GM19023 (cell line): ENCODE data around the gene INHBB.

Experiments
- ATAC-seq: cut with Tn5 transposase; IDR thresholded peaks from one replicate; pipeline ENCODE4 v1.9.1; 2021; ENCODE audit warnings: mild to moderate bottlenecking, moderate library complexity; ENCODE audit not compliant: unreplicated experiment

Gene INHBB

DNA sequence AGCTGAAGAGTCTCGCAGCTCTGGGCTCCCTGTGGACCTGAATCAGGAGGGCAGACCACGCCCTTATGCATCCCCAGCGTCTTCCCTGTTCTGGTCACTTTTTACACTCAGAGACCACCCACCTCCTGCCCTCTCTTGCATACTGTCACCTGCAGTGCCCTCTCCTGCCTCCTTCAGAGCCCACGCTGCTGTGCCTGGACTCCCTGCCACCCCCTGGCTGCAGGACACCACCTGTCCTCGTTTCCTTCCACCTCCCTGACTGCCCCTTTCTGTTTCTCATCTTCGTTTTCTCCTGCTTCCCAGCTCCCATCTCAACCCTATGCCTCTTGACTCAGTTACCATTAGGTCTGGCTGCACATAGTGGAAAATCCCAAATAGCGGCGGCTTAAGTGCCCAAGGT lies 9.2 kb upstream of the INHBB start:
- ATAC-seq, result no peak

DNA sequence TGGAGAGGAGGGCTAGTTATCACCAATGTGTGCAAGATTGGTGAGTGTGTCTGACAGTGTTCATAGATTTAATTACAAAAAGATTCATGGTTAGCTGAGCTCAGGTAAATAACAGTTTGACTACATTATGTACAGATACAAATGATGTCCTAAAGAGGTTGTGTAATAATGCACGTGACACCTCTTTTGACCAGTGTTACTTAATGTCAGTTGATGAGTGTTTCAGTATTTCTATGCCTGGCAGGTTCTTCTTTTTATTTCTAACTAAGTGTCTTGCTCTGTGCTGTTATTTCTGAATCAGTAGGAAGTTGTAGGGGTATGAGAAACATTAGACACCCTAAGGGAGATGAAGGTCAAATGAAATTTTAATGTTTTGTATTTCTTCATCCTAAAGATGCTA lies 7.9 kb upstream of the INHBB start:
- ATAC-seq, result no peak

- no peak for ATAC-seq
These were observed 4.0 kb upstream of the INHBB start for GRCh38 chr2:120341977-120342376.

DNA sequence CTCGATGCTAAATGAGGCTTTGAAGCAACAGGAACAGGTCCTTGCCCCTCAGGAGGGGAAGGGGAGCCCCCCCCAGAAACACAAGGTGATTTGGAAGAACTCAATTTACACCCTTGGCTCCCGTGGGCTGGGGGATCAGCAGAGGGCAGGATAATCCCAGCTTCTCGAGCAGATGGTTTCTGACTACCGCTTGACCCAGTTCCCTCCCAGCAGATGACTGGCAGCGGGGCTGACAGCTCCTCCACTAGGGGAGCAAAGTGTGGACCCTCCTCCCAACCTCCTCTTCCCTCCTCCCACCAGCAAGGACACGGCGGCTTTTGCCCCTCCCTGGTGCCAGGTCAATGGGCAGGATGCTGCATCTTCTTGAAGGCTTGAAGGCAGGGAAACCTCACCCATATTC lies 3.5 kb upstream of the INHBB start:
- ATAC-seq, result no peak

DNA sequence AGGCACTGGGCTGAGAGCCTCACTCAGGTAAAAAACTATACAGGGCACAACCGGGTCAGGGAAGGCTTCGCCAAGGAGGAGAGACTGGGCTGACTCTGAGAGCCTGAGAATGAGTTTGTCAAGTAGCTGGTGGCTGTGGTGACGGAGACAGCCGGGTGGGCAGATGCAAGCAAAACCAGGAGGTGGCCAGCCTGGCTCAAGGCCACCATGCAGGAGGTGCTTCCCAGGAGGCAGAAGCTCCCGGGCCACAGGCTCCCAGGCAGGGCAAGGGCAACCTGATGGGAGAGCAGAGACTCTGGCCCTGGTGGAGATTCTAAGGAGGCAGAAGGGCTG lies 2.9 kb upstream of the INHBB start:
- no peak for ATAC-seq

DNA sequence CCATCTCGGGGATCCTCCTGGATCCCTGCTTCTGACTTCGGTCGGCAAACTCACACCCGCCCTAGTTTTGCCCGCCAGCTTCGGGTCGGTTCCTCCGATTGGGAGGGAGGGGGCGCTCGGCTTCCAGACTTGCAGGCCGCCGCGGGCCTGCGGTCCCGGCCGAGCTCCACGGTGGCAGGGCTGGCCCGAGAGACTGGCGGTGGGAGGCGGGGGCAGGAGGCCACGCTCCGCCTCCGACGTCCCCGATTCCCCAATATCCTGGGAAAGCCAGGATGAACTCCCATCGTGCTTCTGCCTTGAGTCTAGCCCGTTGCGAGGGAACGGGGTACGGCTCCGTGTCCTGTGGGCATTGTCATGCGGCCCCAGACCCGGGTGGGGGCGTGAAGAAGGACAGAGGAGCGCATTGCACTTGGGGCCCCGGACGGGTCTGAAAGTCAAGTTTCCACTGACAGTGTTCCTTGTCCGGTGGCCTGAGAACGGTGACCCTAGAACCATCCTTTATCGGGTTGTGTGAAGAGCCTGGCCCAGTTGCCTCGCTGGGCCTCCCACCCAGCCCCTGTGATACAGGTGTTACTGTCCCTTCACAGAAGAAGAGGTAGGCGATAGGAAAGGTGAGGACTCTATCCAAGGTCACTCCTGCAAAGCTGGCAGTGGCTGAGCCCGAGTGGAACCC lies 2.4 kb upstream of the INHBB start:
- ATAC-seq, result peak; percentile 61

GRCh38 chr2:120344214-120344975 lies 1.5 kb upstream of the INHBB start:
- no peak for ATAC-seq

- no peak for ATAC-seq
These were observed 857 bp upstream of the INHBB start for GRCh38 chr2:120344976-120345581.

- no peak for ATAC-seq
These were observed 328 bp upstream of the INHBB start for GRCh38 chr2:120345608-120346007.

- ATAC-seq, result no peak
These were observed 877 bp downstream of the INHBB start for GRCh38 chr2:120346667-120347358.

DNA sequence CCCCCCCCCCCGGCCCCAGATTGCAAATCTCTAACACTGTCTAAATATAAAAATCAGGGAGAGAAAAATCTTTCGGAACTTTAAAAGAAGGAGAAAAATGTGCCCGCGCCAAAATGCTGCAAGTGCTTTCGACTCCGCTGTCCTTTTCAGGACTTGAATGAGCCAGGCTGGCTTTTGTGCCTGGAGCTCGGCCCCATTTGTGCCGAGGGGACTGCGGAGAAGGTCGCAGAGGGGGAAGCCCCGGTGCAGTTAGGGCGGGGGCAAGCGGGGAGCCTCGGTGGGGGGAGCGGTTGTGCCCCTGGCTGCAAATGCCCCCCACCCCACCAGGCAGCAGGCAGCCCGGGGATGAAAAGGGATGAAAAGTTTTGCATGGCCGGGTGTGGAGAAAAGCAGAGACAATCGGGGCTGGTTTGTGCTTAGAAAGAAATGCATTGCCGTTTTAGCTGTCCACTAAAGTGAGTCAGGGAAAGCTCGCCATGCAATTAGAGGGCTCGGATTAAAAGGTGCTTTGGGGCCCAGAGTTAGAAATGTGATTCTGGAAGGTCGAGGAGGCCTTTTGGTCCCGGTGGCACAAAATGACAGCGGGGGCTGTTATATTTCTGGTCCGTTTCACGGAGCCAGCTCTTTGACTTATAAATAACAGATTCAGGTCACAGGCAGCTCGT lies 1.6 kb downstream of the INHBB start:
- ATAC-seq, result no peak

DNA sequence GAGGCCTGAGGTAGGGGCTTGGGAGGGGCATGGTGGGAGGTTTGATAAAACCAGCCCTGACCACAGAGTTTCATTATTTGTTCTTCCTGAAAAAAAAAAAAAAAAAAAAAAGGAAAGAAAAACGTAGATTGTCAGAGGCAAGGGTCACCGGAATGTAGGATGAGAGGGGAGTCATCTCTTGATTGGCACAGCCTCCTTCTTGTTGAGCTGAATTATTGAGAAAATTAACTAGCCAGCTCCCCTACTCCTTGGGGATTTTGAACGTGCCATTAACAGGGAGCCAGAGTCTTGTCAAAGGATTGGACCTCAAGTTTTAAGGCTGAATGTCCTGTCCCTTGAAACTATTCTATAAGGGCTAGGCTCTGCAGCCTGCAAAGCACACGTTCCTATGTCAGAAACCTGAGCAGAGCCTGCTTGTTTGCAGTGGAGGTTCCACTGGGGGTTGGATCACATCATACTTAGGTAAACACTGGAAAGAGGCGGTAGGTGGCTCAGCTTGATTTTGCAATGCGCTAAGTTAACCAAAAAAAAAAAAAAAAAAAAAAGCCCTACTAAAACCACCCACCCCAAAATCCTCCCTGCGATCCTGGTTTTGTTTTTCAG lies 2.3 kb downstream of the INHBB start:
- ATAC-seq, result no peak

GRCh38 chr2:120348737-120349439 lies 3.0 kb downstream of the INHBB start:
- ATAC-seq, result no peak

DNA sequence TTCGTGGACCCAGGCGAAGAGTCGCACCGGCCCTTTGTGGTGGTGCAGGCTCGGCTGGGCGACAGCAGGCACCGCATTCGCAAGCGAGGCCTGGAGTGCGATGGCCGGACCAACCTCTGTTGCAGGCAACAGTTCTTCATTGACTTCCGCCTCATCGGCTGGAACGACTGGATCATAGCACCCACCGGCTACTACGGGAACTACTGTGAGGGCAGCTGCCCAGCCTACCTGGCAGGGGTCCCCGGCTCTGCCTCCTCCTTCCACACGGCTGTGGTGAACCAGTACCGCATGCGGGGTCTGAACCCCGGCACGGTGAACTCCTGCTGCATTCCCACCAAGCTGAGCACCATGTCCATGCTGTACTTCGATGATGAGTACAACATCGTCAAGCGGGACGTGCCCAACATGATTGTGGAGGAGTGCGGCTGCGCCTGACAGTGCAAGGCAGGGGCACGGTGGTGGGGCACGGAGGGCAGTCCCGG lies 3.5 kb downstream of the INHBB start:
- no peak for ATAC-seq

- ATAC-seq, result no peak
These were observed 4.1 kb downstream of the INHBB start for GRCh38 chr2:120350080-120350479.

DNA sequence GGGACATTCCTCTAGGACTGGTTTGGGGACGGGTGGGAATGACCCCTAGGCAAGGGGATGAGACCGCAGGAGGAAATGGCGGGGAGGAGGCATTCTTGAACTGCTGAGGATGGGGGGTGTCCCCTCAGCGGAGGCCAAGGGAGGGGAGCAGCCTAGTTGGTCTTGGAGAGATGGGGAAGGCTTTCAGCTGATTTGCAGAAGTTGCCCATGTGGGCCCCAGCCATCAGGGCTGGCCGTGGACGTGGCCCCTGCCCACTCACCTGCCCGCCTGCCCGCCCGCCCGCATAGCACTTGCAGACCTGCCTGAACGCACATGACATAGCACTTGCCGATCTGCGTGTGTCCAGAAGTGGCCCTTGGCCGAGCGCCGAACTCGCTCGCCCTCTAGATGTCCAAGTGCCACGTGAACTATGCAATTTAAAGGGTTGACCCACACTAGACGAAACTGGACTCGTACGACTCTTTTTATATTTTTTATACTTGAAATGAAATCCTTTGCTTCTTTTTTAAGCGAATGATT lies 4.9 kb downstream of the INHBB start:
- ATAC-seq, result no peak

GRCh38 chr2:120352696-120353590 lies 7.0 kb downstream of the INHBB start:
- no peak for ATAC-seq

DNA sequence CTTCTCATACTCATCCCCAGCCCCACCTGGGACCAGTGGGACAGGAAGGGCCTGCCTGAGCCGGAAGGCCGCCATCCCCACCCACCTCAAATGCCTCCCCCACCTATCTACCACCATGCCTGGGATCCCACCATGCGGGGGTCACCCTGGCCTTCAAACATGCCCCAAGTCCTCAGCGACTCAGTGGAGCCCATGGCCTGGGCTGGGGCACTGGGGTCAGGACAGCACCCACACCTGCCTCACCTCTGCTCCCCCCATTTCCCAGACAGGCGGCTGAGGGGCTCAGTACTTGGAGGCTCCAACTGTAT lies 7.6 kb downstream of the INHBB start:
- no peak for ATAC-seq

GRCh38 chr2:120353931-120354330 lies 8.0 kb downstream of the INHBB start:
- no peak for ATAC-seq
